Suprapubic skin (tissue), 3 donors: ENCODE results near the gene PRKCE.

ENCODE experiments used
- POLR2A ChIP-seq, 2 donors: fragments of 450-650 bp; IDR thresholded peaks; one replicate each; pipeline ENCODE4 v1.6.1; 2017; ENCODE audit warnings: antibody characterized with exemption in 2 of 2, mild to moderate bottlenecking in 2 of 2, moderate library complexity in 2 of 2
- TF ChIP-seq, protein P1 (sequence below), 2 donors: fragments of 200-600 bp in 1 of 2; fragments of 450-650 bp in 1 of 2; sonication (generic) in 1 of 2; IDR thresholded peaks; one replicate each; pipeline ENCODE4 v1.5.1; 2016 to 2019; ENCODE audit warnings: antibody characterized with exemption in 2 of 2, mild to moderate bottlenecking in 1 of 2, moderate library complexity in 1 of 2

DNA sequence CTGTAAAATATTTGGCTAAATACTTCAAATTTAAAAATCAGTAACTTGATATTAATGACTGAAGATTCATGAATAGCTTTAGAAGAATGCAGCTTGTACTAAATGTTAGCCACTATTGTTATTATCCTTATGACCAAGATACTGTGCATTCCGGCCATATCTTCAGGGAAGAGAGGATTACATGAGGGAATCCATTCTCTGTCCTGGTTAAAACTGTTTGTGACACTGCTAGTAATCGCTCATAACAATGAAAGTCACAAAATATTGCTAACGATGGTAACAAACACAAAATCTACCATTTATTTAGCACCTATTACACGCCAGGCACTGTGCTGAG is 217.7 kb downstream of the PRKCE start:
- TF ChIP-seq, protein P1, sequence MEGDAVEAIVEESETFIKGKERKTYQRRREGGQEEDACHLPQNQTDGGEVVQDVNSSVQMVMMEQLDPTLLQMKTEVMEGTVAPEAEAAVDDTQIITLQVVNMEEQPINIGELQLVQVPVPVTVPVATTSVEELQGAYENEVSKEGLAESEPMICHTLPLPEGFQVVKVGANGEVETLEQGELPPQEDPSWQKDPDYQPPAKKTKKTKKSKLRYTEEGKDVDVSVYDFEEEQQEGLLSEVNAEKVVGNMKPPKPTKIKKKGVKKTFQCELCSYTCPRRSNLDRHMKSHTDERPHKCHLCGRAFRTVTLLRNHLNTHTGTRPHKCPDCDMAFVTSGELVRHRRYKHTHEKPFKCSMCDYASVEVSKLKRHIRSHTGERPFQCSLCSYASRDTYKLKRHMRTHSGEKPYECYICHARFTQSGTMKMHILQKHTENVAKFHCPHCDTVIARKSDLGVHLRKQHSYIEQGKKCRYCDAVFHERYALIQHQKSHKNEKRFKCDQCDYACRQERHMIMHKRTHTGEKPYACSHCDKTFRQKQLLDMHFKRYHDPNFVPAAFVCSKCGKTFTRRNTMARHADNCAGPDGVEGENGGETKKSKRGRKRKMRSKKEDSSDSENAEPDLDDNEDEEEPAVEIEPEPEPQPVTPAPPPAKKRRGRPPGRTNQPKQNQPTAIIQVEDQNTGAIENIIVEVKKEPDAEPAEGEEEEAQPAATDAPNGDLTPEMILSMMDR (IDR thresholded peaks at IDR 0.05): no peak
- no peak for TF ChIP-seq POLR2A (IDR thresholded peaks at IDR 0.05)
